Measurements from ENCODE around the gene PPM1H. TPM values are rescaled to one million over a fixed set of nuclear protein-coding genes. Genes with fewer than 3 reads are reported as not detected.
A peak's percentile ranks its signal among the peaks of the same experiment; 100 is the strongest.

The PPM1H gene
- polyA plus RNA-seq, 1 of the 3 experiments (the other 2 are of a cell fraction) = 0.13 TPM

- DNase-seq = no peak
- Histone ChIP-seq H3K4me2 (no peak overlapping the region), H3K9ac (no peak overlapping the region), H3K4me1 (ENCODE audit: control insufficient read depth in 1 of 2, insufficient read depth in 2 of 2, low read depth in 1 of 2, low read length in 1 of 2) (peaks cover 13 to 32% of the 10 kb centered on the region in 2 experiments; a peak in 2 of 4 replicates), H3K27ac (ENCODE audit: low read depth in 2 of 2, low read length in 1 of 2) (no peak overlapping the region), H2AFZ (ENCODE audit: low read depth) (peak overlapping the region; percentile 57; the same call in 1 of the 2 replicates), H4K20me1 (ENCODE audit: insufficient read depth) (no peaks in the 10 kb centered on the region), H3K27me3 (ENCODE audit: insufficient read depth) (no peaks in the 10 kb centered on the region), H3K79me2 (ENCODE audit: insufficient read depth) (no peaks in the 10 kb centered on the region), H3K4me3 (ENCODE audit: low read depth in 2 of 2, low read length in 1 of 2) (no peak overlapping the region), H3K36me3 (replicated peaks in 1 of 2; ENCODE audit: control insufficient read depth in 1 of 2, insufficient read depth in 2 of 2, low read length in 1 of 2) (no peaks in the 10 kb centered on the region), H3K9me3 (no peaks in the 10 kb centered on the region), H3K9me2 (no peaks in the 10 kb centered on the region), H3F3A (replicated peaks; ENCODE audit: insufficient read depth) (peaks cover 4% of the 10 kb centered on the region)
- WGBS (ENCODE audit: low lambda C conversion rate) = 62% methylated on average over 5 of the region's 5 CpGs
- TF ChIP-seq MXI1 (IDR thresholded peaks at IDR 0.05; ENCODE audit: low read depth, low read length) (no peak), RCOR1 (IDR thresholded peaks at IDR 0.05; ENCODE audit: low read length) (no peak), GATA2 (CRISPR knock-in tag; IDR thresholded peaks at IDR 0.05) (no peak), TAF1 (IDR thresholded peaks at IDR 0.05; ENCODE audit: borderline replicate concordance, low read depth, low read length) (no peak), IRF3 (IDR thresholded peaks at IDR 0.05; ENCODE audit: low read depth, low read length) (no peak), TEAD4 (IDR thresholded peaks at IDR 0.05; ENCODE audit: borderline replicate concordance, insufficient read depth) (no peak), ZBTB33 (IDR thresholded peaks at IDR 0.05; ENCODE audit: borderline replicate concordance, low read depth) (no peak)
- ChIA-PET CTCF (no interaction called here), POLR2A (no interaction called here)
Measured at GRCh38 chr12:62716866-62717525, 218.0 kb downstream of the PPM1H start.

- H3K9ac ChIP-seq = no peak overlapping the region
- H3F3A ChIP-seq (replicated peaks; ENCODE audit: insufficient read depth) = peaks cover 4% of the 10 kb centered on the region
- no peak for DNase-seq
- TF ChIP-seq TEAD4 (IDR thresholded peaks at IDR 0.05; ENCODE audit: borderline replicate concordance, insufficient read depth) = no peak
- no peak for TF ChIP-seq FOXJ3 (CRISPR knock-in tag; IDR thresholded peaks at IDR 0.05)
- no peak for TF ChIP-seq CTCF (IDR thresholded peaks at IDR 0.05)
- TF ChIP-seq RCOR1 (IDR thresholded peaks at IDR 0.05; ENCODE audit: low read length) = no peak
- H3K27ac ChIP-seq (ENCODE audit: low read depth in 2 of 2, low read length in 1 of 2) = no peak overlapping the region
- H4K20me1 ChIP-seq (ENCODE audit: insufficient read depth) = no peaks in the 10 kb centered on the region
- WGBS (ENCODE audit: low lambda C conversion rate) = 72% methylated on average over 3 of the region's 3 CpGs
- H3K9me3 ChIP-seq = no peaks in the 10 kb centered on the region
- no peaks in the 10 kb centered on the region for H3K9me2 ChIP-seq
- H3K79me2 ChIP-seq (ENCODE audit: insufficient read depth) = no peaks in the 10 kb centered on the region
- no peaks in the 10 kb centered on the region for H3K27me3 ChIP-seq (ENCODE audit: insufficient read depth)
- POLR2A ChIA-PET = no interaction called here
- no peak overlapping the region for H3K4me2 ChIP-seq
- CTCF ChIA-PET = interaction anchor here (2.2 kb wide), 1 partner anchor 78 kb away, joined by 7 read pairs; no protein-coding TSS in a partner anchor
- H3K36me3 ChIP-seq (replicated peaks in 1 of 2; ENCODE audit: control insufficient read depth in 1 of 2, insufficient read depth in 2 of 2, low read length in 1 of 2) = no peaks in the 10 kb centered on the region
- no peak overlapping the region for H2AFZ ChIP-seq (ENCODE audit: low read depth)
- H3K4me1 ChIP-seq (ENCODE audit: control insufficient read depth in 1 of 2, insufficient read depth in 2 of 2, low read depth in 1 of 2, low read length in 1 of 2) = peaks cover 13 to 41% of the 10 kb centered on the region in 2 experiments; a peak in 2 of 4 replicates
- no peak overlapping the region for H3K4me3 ChIP-seq (ENCODE audit: low read depth in 2 of 2, low read length in 1 of 2)
Measured at GRCh38 chr12:62716037-62716436, 218.9 kb downstream of the PPM1H start.
